Measurements from ENCODE around the gene TSPAN18.

Gene TSPAN18

DNA sequence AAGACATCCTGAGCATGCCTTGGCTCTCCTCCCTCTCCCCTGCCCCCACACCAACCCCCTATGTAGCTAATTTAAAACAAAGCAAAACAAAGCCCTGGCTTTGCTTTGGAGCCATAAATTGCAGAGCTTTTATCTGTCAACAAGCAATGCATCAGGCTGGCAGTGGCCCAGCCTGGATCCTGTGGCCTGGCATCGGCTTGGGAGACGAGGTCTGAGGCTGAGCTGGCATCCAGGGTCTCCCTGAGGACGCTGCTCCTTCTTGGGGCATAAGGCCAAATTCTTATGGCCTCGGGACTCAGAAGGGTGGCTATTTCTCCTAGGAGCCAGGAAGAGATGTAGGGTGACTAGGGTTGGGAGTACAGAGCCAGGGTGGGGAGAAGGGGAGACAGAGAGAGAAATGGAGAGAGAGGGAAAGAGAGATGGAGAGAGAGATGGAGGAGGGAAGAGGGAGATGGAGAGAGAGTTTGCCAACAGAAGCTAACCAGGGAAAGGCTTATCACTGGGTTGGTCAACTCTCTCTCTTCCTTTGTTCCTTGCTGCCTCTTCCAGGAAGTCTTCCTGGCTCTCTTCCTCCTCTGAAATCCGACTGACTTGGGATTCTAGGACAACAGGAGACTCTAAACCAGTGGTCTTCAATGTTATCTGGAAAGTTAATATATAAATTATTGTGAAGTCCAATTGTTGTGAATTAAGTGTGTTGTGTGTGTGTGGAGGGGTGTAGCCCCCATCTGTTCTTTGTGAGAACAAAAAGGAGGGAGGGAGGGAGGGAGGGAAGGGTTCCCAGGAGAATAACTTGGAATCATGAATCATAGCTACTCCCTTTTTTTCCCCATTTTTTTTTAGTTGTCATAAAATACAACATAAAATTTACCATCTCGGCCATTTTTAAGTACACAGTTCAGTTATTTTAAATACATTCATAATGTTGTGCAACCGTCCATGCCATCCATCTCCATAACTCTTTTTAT is 29.1 kb downstream of the TSPAN18 start:
- no peak for DNase-seq (ENCODE audit: extremely low read depth, insufficient read length)
- H3K4me3 ChIP-seq (replicated peaks; ENCODE audit: low read depth, low read length): no peak overlapping the region
- TF ChIP-seq, protein P1, sequence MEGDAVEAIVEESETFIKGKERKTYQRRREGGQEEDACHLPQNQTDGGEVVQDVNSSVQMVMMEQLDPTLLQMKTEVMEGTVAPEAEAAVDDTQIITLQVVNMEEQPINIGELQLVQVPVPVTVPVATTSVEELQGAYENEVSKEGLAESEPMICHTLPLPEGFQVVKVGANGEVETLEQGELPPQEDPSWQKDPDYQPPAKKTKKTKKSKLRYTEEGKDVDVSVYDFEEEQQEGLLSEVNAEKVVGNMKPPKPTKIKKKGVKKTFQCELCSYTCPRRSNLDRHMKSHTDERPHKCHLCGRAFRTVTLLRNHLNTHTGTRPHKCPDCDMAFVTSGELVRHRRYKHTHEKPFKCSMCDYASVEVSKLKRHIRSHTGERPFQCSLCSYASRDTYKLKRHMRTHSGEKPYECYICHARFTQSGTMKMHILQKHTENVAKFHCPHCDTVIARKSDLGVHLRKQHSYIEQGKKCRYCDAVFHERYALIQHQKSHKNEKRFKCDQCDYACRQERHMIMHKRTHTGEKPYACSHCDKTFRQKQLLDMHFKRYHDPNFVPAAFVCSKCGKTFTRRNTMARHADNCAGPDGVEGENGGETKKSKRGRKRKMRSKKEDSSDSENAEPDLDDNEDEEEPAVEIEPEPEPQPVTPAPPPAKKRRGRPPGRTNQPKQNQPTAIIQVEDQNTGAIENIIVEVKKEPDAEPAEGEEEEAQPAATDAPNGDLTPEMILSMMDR (IDR thresholded peaks at IDR 0.05; ENCODE audit: insufficient read depth, low read length, poor library complexity, severe bottlenecking): no peak
- H3K27me3 ChIP-seq (replicated peaks; ENCODE audit: control insufficient read depth, insufficient read depth, low read length): no peaks in the 10 kb centered on the region; the same call in 1 of the 2 replicates
- no peaks in the 10 kb centered on the region for H3K36me3 ChIP-seq (ENCODE audit: control insufficient read depth, insufficient read depth, low read length)

DNA sequence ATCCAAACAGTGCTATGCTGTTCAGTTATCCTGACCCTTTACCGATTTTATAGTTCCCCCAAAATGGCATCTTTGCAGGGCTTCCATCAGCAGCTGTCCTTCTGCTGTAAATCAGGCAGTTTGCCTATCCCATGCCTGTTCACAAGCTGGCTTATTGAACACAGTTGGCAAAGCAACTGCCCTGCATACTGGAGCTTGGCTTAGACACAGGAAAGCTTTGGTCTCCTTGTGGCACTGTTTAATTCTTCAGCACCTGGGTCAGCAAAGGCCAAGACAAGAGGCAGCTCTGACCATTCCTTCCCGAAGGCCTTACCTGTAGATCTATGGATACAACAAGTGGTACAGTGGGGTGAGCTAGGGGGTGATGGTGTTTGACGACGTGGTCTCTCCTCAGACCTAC is 32.2 kb downstream of the TSPAN18 start:
- no peak for DNase-seq (ENCODE audit: extremely low read depth, insufficient read length)
- TF ChIP-seq, protein P1 (IDR thresholded peaks at IDR 0.05; ENCODE audit: insufficient read depth, low read length, poor library complexity, severe bottlenecking): no peak
- no peaks in the 10 kb centered on the region; the same call in none of the 2 replicates for H3K27me3 ChIP-seq (replicated peaks; ENCODE audit: control insufficient read depth, insufficient read depth, low read length)
- no peak overlapping the region for H3K4me3 ChIP-seq (replicated peaks; ENCODE audit: low read depth, low read length)
- no peaks in the 10 kb centered on the region for H3K36me3 ChIP-seq (ENCODE audit: control insufficient read depth, insufficient read depth, low read length)

GRCh38 chr11:44759743-44760476 is 33.1 kb downstream of the TSPAN18 start:
- no peak overlapping the region for H3K4me3 ChIP-seq (replicated peaks; ENCODE audit: low read depth, low read length)
- TF ChIP-seq, protein P1 (IDR thresholded peaks at IDR 0.05; ENCODE audit: insufficient read depth, low read length, poor library complexity, severe bottlenecking): no peak
- no peak for DNase-seq (ENCODE audit: extremely low read depth, insufficient read length)
- H3K36me3 ChIP-seq (ENCODE audit: control insufficient read depth, insufficient read depth, low read length): no peaks in the 10 kb centered on the region
- H3K27me3 ChIP-seq (replicated peaks; ENCODE audit: control insufficient read depth, insufficient read depth, low read length): no peaks in the 10 kb centered on the region; the same call in none of the 2 replicates

GRCh38 chr11:44760477-44760872 is 33.7 kb downstream of the TSPAN18 start:
- DNase-seq (ENCODE audit: extremely low read depth, insufficient read length): no peak
- TF ChIP-seq, protein P1 (IDR thresholded peaks at IDR 0.05; ENCODE audit: insufficient read depth, low read length, poor library complexity, severe bottlenecking): no peak

DNA sequence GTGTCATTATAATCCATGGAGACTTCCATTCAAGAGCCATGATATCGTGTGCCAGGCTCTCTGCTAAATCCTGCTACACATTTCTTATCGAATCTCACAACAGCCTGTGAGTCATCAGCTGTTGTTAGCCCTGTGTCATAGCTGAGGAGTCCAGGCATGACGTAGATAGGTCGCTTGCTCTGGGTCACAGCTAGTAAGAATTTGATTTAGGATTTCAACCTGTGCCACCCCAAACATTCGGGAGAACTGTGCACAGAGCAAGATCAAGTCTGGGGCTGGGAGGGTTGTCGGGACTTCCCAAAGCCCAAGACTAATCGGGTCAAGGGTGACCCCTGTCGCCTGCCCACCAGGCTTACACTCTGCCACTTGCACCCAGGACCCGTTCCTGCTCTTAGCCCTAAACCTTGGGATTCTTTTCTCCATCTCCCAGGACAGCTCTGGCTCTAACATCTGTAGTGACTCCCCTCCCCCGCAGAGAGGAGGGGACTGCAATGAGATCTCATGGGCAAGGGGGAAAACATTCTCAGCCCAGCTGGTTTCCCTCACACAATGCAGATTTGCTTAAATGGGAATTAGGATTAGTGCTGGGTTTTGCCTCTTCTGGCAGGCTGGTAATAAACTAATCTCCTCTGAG is 34.3 kb downstream of the TSPAN18 start:
- no peak overlapping the region for H3K4me3 ChIP-seq (replicated peaks; ENCODE audit: low read depth, low read length)
- no peaks in the 10 kb centered on the region; the same call in 1 of the 2 replicates for H3K27me3 ChIP-seq (replicated peaks; ENCODE audit: control insufficient read depth, insufficient read depth, low read length)
- H3K36me3 ChIP-seq (ENCODE audit: control insufficient read depth, insufficient read depth, low read length): no peaks in the 10 kb centered on the region
- TF ChIP-seq, protein P1 (IDR thresholded peaks at IDR 0.05; ENCODE audit: insufficient read depth, low read length, poor library complexity, severe bottlenecking): no peak
- no peak for DNase-seq (ENCODE audit: extremely low read depth, insufficient read length)

More at GRCh38 chr11:44760477-44760872, 33.7 kb downstream of the TSPAN18 start:
- H3K4me3 ChIP-seq (replicated peaks; ENCODE audit: low read depth, low read length): no peak overlapping the region
- no peaks in the 10 kb centered on the region for H3K36me3 ChIP-seq (ENCODE audit: control insufficient read depth, insufficient read depth, low read length)
- H3K27me3 ChIP-seq (replicated peaks; ENCODE audit: control insufficient read depth, insufficient read depth, low read length): no peaks in the 10 kb centered on the region; the same call in 1 of the 2 replicates

Measured in GM06990 (cell line).